Measurements from ENCODE around the gene KLHL17.

The KLHL17 gene

DNA sequence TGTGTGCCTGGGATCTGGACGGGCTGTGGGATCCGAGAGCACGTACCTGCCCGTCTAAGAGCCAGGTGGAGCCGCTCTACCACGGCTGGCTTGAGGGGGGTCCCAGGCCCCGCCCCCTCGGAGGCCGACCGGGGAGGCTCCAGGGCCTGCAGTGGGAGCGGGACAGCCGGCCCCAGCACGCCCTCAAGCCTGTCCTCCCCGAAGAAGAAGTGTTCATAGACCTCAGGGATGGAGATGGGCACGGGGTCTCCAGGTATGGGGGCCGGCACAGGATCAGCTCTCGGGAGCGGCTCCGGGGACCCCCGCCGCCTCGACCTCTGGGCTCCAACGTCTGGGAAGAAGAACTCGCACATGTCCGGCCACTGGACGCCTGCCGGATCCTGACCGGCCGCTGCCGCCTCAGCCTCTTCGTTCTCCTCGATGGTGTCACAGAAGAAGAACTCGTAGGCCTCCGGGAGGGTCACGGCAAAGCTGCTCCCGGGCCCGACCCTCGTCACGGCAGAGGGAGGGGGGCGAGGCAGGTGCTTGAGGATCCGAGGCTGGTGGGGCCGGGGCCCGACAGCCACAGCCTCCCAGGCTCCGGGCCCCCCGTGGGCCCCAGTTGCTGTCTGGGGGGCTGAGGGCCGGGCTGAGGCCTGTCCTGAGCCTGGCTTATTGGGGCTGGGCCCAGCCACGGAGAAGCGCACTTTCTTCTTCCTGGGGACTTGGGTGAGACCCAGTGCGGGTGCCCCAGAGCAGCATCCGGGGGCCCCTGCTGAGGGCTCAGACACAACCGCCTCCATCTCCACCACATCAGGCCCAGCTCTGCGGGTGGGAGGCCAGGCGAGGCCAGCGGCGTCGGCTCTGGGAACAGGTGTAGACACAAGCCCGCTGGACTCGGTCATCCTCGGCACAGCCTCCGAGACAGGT is 18.7 kb downstream of the KLHL17 start:
- Histone ChIP-seq H3K4me2 (ENCODE audit: low read depth, low read length) (no peak overlapping the region), H3K27me3 (replicated peaks; ENCODE audit: insufficient read depth, low read length) (peaks cover 67% of the 10 kb centered on the region), H4K20me1 (ENCODE audit: insufficient read depth, low read length) (no peaks in the 10 kb centered on the region), H3F3A (ENCODE audit: insufficient read depth, low read length) (no peaks in the 10 kb centered on the region), H3K4me3 (ENCODE audit: low read length) (no peak overlapping the region), H3K9ac (ENCODE audit: low read length) (no peak overlapping the region), H3K27ac (ENCODE audit: low read length) (no peak overlapping the region), H3K4me1 (ENCODE audit: low read length) (peaks cover 6% of the 10 kb centered on the region; the same call in 1 of the 2 replicates), H3K9me3 (replicated peaks; ENCODE audit: insufficient read depth, low read length) (no peaks in the 10 kb centered on the region), H3K9me2 (replicated peaks; ENCODE audit: insufficient read depth, low read length) (no peaks in the 10 kb centered on the region), H2AFZ (ENCODE audit: low read length) (no peak overlapping the region), H3K36me3 (replicated peaks; ENCODE audit: insufficient read depth, low read length) (no peaks in the 10 kb centered on the region), H3K79me2 (ENCODE audit: low read length) (no peaks in the 10 kb centered on the region)
- no peak for DNase-seq
- peak; percentile 45 for TF ChIP-seq EZH2 (optimal IDR thresholded peaks at IDR 0.05; ENCODE audit: low read depth, low read length)
- no peak for TF ChIP-seq EZH2phosphoT487 (IDR thresholded peaks at IDR 0.05; ENCODE audit: low read length)

DNA sequence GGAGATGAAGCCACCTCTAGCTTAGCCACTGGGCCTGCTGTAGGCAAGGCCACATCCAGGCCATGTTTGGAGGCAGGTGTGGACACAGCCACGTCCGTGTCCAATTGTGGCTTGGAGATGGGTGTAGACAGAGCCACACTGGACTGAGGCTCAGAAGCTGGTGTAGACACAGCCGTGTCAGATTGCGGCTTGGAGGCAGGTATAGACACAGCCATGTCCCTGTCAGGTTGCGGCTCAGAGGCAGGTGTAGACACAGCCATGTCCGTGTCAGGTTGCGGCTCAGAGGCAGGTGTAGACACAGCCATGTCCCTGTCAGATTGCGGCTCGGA is 19.3 kb downstream of the KLHL17 start:
- H3K79me2 ChIP-seq (ENCODE audit: low read length): no peaks in the 10 kb centered on the region
- DNase-seq: no peak
- no peak overlapping the region for H3K4me2 ChIP-seq (ENCODE audit: low read depth, low read length)
- H4K20me1 ChIP-seq (ENCODE audit: insufficient read depth, low read length): no peaks in the 10 kb centered on the region
- H3K27ac ChIP-seq (ENCODE audit: low read length): no peak overlapping the region
- H3K9me2 ChIP-seq (replicated peaks; ENCODE audit: insufficient read depth, low read length): no peaks in the 10 kb centered on the region
- TF ChIP-seq EZH2 (optimal IDR thresholded peaks at IDR 0.05; ENCODE audit: low read depth, low read length) (no peak), EZH2phosphoT487 (IDR thresholded peaks at IDR 0.05; ENCODE audit: low read length) (no peak)
- TF ChIP-seq, protein P1, sequence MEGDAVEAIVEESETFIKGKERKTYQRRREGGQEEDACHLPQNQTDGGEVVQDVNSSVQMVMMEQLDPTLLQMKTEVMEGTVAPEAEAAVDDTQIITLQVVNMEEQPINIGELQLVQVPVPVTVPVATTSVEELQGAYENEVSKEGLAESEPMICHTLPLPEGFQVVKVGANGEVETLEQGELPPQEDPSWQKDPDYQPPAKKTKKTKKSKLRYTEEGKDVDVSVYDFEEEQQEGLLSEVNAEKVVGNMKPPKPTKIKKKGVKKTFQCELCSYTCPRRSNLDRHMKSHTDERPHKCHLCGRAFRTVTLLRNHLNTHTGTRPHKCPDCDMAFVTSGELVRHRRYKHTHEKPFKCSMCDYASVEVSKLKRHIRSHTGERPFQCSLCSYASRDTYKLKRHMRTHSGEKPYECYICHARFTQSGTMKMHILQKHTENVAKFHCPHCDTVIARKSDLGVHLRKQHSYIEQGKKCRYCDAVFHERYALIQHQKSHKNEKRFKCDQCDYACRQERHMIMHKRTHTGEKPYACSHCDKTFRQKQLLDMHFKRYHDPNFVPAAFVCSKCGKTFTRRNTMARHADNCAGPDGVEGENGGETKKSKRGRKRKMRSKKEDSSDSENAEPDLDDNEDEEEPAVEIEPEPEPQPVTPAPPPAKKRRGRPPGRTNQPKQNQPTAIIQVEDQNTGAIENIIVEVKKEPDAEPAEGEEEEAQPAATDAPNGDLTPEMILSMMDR (IDR thresholded peaks at IDR 0.05; ENCODE audit: low read length): no peak
- H3K27me3 ChIP-seq (replicated peaks; ENCODE audit: insufficient read depth, low read length): peaks cover 64% of the 10 kb centered on the region
- no peaks in the 10 kb centered on the region for H3F3A ChIP-seq (ENCODE audit: insufficient read depth, low read length)
- H3K4me3 ChIP-seq (ENCODE audit: low read length): no peak overlapping the region
- H3K36me3 ChIP-seq (replicated peaks; ENCODE audit: insufficient read depth, low read length): no peaks in the 10 kb centered on the region
- no peak overlapping the region for H2AFZ ChIP-seq (ENCODE audit: low read length)
- no peaks in the 10 kb centered on the region for H3K9me3 ChIP-seq (replicated peaks; ENCODE audit: insufficient read depth, low read length)
- no peak overlapping the region for H3K9ac ChIP-seq (ENCODE audit: low read length)
- peaks cover 6% of the 10 kb centered on the region; the same call in 1 of the 2 replicates for H3K4me1 ChIP-seq (ENCODE audit: low read length)

DNA sequence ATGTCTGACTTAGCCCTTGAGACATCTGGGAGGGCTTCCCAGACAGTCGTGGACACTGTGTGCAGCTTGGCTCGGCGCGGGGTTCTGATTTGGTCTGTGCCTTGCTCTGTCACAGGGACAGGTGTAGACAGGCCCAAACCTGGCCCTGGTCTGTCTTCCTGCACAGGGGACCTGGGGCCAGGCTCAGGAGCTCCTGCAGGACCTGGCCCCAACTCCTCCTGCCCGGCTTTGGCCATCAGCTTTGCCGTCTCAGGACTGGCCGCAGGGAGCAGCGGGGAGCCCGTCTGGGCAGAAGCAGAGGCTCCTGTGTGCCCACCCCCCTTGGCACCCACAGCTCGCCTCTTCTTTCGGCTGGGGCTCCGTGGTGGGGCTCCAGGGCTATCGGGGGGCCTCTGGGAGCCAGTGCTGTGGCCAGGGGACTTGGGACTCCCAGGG is 19.8 kb downstream of the KLHL17 start:
- Histone ChIP-seq H3K27me3 (replicated peaks; ENCODE audit: insufficient read depth, low read length) (peaks cover 67% of the 10 kb centered on the region), H2AFZ (ENCODE audit: low read length) (no peak overlapping the region), H3K27ac (ENCODE audit: low read length) (no peak overlapping the region), H3K4me1 (ENCODE audit: low read length) (peaks cover 6% of the 10 kb centered on the region; the same call in 1 of the 2 replicates), H3K9ac (ENCODE audit: low read length) (no peak overlapping the region), H3K4me2 (ENCODE audit: low read depth, low read length) (no peak overlapping the region), H4K20me1 (ENCODE audit: insufficient read depth, low read length) (no peaks in the 10 kb centered on the region), H3K79me2 (ENCODE audit: low read length) (no peaks in the 10 kb centered on the region), H3K9me3 (replicated peaks; ENCODE audit: insufficient read depth, low read length) (no peaks in the 10 kb centered on the region), H3K9me2 (replicated peaks; ENCODE audit: insufficient read depth, low read length) (no peaks in the 10 kb centered on the region), H3F3A (ENCODE audit: insufficient read depth, low read length) (no peaks in the 10 kb centered on the region), H3K4me3 (ENCODE audit: low read length) (no peak overlapping the region), H3K36me3 (replicated peaks; ENCODE audit: insufficient read depth, low read length) (no peaks in the 10 kb centered on the region)
- no peak for TF ChIP-seq EZH2phosphoT487 (IDR thresholded peaks at IDR 0.05; ENCODE audit: low read length)
- TF ChIP-seq, protein P1 (IDR thresholded peaks at IDR 0.05; ENCODE audit: low read length): no peak
- no peak for TF ChIP-seq EZH2 (optimal IDR thresholded peaks at IDR 0.05; ENCODE audit: low read depth, low read length)
- no peak for DNase-seq
